ENCODE data around the gene MAPK10. TPM values are rescaled to one million over a fixed set of nuclear protein-coding genes. Genes with fewer than 3 reads are reported as not detected.

MAPK10 gene
- total RNA-seq, 6 experiments from 2014 or later, result 0.79 to 1.8 (median 1.1) TPM

DNA sequence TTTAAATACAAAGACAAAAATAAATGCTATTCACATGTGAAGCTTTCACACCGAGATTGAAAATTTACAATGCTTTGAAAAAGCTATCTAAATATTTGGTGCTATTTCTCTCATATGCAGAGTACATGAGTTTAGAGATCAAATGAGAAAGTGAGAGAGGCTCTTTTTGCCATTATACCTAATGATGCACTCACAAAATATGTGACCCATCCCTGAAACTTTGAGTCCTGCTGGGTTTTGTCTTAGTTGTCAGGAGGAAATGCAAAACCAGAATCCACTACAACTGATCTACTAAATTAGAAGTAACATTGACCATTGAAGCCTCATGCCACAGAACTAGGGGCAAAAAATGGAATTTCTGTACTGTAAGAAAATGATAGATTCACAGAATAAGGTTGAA lies 251.7 kb downstream of the MAPK10 start:
- Mint-ChIP-seq H3K9me3 (peaks cover 6% of the 10 kb centered on the region; the same call in 1 of the 2 replicates), H3K4me3 (no peak overlapping the region), H3K36me3 (ENCODE audit: low read depth) (no peaks in the 10 kb centered on the region), H3K4me1 (ENCODE audit: low read depth) (no peaks in the 10 kb centered on the region), H3K27ac (no peak overlapping the region), H3K27me3 (ENCODE audit: insufficient read depth) (no peaks in the 10 kb centered on the region)
- no peak for DNase-seq
- TF ChIP-seq, protein P1, sequence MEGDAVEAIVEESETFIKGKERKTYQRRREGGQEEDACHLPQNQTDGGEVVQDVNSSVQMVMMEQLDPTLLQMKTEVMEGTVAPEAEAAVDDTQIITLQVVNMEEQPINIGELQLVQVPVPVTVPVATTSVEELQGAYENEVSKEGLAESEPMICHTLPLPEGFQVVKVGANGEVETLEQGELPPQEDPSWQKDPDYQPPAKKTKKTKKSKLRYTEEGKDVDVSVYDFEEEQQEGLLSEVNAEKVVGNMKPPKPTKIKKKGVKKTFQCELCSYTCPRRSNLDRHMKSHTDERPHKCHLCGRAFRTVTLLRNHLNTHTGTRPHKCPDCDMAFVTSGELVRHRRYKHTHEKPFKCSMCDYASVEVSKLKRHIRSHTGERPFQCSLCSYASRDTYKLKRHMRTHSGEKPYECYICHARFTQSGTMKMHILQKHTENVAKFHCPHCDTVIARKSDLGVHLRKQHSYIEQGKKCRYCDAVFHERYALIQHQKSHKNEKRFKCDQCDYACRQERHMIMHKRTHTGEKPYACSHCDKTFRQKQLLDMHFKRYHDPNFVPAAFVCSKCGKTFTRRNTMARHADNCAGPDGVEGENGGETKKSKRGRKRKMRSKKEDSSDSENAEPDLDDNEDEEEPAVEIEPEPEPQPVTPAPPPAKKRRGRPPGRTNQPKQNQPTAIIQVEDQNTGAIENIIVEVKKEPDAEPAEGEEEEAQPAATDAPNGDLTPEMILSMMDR (IDR thresholded peaks at IDR 0.05), result no peak

DNA sequence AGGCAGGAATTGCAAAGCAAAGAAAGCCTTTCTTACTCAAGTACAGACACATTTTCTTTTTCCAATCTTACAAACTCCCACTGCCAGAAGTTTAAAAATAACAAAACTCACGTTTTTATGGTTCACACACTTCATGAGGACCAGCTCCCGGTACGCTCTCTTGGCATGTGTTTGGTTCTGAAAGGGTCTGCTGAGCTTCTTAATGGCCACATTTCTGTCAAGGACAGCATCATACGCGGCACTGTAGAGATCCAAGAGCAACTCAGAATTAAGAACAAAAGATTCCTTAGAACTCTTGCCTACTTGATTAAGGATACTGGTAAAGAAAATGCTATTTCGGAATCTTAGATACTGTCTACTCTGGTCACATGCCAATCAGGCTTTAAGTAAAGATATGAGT lies 252.7 kb downstream of the MAPK10 start:
- DNase-seq, result no peak
- Mint-ChIP-seq H3K4me1 (ENCODE audit: low read depth) (no peaks in the 10 kb centered on the region), H3K4me3 (no peak overlapping the region), H3K27me3 (ENCODE audit: insufficient read depth) (no peaks in the 10 kb centered on the region), H3K36me3 (ENCODE audit: low read depth) (no peaks in the 10 kb centered on the region), H3K27ac (no peak overlapping the region), H3K9me3 (peaks cover 6% of the 10 kb centered on the region; the same call in 1 of the 2 replicates)
- TF ChIP-seq, protein P1 (IDR thresholded peaks at IDR 0.05), result no peak

DNA sequence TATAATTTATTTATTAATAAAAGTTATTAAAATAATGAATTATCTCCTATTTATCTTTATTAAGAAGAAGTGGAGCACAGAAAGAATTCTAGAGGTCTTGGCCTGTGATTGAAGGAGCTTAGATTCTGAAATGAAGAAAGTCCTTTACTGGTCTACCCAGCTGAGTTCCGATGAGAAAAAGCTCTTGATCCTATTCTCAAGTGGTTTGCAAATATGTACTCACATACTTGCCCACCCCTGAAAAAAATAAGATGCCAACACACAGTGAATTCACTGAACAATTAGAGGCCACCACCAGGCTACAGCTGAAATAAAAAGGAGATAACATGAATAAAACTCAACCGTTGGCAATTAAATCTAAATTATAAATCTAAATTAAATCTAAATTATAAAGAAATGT lies 253.4 kb downstream of the MAPK10 start:
- Mint-ChIP-seq H3K4me1 (ENCODE audit: low read depth) (no peaks in the 10 kb centered on the region), H3K9me3 (peaks cover 6% of the 10 kb centered on the region; the same call in 1 of the 2 replicates), H3K27me3 (ENCODE audit: insufficient read depth) (no peaks in the 10 kb centered on the region), H3K36me3 (ENCODE audit: low read depth) (no peaks in the 10 kb centered on the region), H3K27ac (no peak overlapping the region), H3K4me3 (no peak overlapping the region)
- no peak for DNase-seq
- TF ChIP-seq, protein P1 (IDR thresholded peaks at IDR 0.05), result no peak

DNA sequence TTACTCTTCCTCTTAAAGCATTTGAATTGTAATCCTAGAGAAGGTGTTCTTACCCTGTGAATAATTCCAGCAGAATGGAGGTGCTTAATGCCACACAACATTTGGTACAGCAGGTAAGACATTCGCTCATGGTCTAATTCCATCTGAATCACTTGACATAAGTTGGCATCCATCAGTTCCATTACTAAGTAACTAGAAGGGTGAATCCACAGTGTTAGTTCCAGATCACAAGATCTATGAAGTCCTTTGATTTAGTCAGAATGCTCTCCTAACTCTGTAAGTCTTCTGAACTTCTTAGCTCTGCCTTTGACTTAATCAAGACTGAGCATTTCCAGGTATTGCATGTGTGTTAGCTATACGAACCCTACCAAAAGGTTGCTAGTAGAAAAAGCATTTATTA lies 258.0 kb downstream of the MAPK10 start:
- H3K4me1 Mint-ChIP-seq (ENCODE audit: low read depth), result peaks cover 5% of the 10 kb centered on the region; the same call in 1 of the 2 replicates
- no peaks in the 10 kb centered on the region for H3K27me3 Mint-ChIP-seq (ENCODE audit: insufficient read depth)
- no peaks in the 10 kb centered on the region for H3K36me3 Mint-ChIP-seq (ENCODE audit: low read depth)
- no peak for DNase-seq
- no peaks in the 10 kb centered on the region for H3K9me3 Mint-ChIP-seq
- TF ChIP-seq, protein P1 (IDR thresholded peaks at IDR 0.05), result no peak
- H3K27ac Mint-ChIP-seq, result no peak overlapping the region
- no peak overlapping the region for H3K4me3 Mint-ChIP-seq

DNA sequence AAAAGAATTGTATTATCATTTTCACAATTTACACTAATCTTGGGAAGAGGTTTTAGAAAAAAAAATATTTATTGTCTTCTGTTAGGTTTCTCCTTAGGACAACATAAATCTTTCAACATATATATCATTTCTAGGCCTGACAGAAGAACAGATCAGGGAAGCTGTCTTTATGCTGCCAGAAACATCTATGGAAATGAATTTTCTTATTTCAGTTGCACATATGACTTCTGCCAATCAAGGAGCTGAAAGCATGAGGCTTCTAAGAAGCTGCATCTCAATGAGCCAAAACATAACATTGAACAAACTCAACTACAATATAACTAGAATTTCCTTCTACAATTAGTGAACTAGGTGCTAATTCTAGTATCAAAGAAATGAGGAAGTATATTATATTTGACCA lies 258.4 kb downstream of the MAPK10 start:
- no peak for DNase-seq
- H3K4me3 Mint-ChIP-seq, result no peak overlapping the region
- no peaks in the 10 kb centered on the region for H3K9me3 Mint-ChIP-seq
- no peak overlapping the region for H3K27ac Mint-ChIP-seq
- TF ChIP-seq, protein P1 (IDR thresholded peaks at IDR 0.05), result no peak
- no peaks in the 10 kb centered on the region for H3K36me3 Mint-ChIP-seq (ENCODE audit: low read depth)
- H3K4me1 Mint-ChIP-seq (ENCODE audit: low read depth), result peaks cover 5% of the 10 kb centered on the region; the same call in 1 of the 2 replicates
- H3K27me3 Mint-ChIP-seq (ENCODE audit: insufficient read depth), result no peaks in the 10 kb centered on the region
